ENCODE data around the gene EZH1. TPM values are rescaled to one million over a fixed set of nuclear protein-coding genes. Genes with fewer than 3 reads are reported as not detected.
"Not testable (repeated sequence)": the region's sequence is repeated elsewhere in the genome, so short reads cannot be mapped to it uniquely, and the experiment has no call there.

EZH1 gene
- total RNA-seq, 1 experiment from 2014 or later, result 16.9 TPM

DNA sequence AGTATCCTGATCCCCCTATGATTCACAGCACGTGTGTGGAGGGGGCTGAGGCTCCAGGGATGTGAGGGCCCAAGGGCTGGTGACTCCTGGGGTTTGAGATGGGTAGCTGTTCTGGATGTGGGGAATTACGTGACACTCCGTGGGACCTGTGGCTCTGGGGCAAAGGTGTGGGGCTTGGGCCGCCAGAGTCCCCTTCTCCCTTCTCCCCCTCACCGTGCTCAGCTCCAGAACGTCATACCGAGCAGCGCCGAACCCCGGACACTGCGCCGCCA lies 75.2 kb downstream of the EZH1 start:
- no peaks in the 10 kb centered on the region for H3K4me1 Mint-ChIP-seq (ENCODE audit: low read depth, unreplicated experiment)
- CTCF ChIA-PET, result no interaction called here
- BruUV-seq (replicated peaks), result no TSS peak
- POLR2A ChIA-PET, result no interaction called here
- H3K9me3 Mint-ChIP-seq (ENCODE audit: unreplicated experiment), result no peaks in the 10 kb centered on the region
- H3K4me3 Mint-ChIP-seq (ENCODE audit: unreplicated experiment), result no peak overlapping the region
- no peak for DNase-seq
- H3K9me3 ChIP-seq, result no peaks in the 10 kb centered on the region
- H3K36me3 ChIP-seq (ENCODE audit: control insufficient read depth, insufficient read depth, low read length), result peaks cover 2% of the 10 kb centered on the region
- peaks cover 3% of the 10 kb centered on the region; the same call in 1 of the 2 replicates for H3K4me1 ChIP-seq
- H3K27me3 ChIP-seq (replicated peaks; ENCODE audit: control insufficient read depth, insufficient read depth, low read length), result no peaks in the 10 kb centered on the region
- H3K27me3 Mint-ChIP-seq (ENCODE audit: insufficient read depth, unreplicated experiment), result no peaks in the 10 kb centered on the region
- no peak overlapping the region for H3K27ac Mint-ChIP-seq (ENCODE audit: unreplicated experiment)
- no peak overlapping the region for H3K4me3 ChIP-seq (ENCODE audit: low read depth, low read length)
- H3K36me3 Mint-ChIP-seq (ENCODE audit: insufficient read depth, unreplicated experiment), result peaks cover 64% of the 10 kb centered on the region
- intact Hi-C loops (cut with micrococcal nuclease; ENCODE audit: unreplicated experiment), result no loop called here
- TF ChIP-seq, protein P1, sequence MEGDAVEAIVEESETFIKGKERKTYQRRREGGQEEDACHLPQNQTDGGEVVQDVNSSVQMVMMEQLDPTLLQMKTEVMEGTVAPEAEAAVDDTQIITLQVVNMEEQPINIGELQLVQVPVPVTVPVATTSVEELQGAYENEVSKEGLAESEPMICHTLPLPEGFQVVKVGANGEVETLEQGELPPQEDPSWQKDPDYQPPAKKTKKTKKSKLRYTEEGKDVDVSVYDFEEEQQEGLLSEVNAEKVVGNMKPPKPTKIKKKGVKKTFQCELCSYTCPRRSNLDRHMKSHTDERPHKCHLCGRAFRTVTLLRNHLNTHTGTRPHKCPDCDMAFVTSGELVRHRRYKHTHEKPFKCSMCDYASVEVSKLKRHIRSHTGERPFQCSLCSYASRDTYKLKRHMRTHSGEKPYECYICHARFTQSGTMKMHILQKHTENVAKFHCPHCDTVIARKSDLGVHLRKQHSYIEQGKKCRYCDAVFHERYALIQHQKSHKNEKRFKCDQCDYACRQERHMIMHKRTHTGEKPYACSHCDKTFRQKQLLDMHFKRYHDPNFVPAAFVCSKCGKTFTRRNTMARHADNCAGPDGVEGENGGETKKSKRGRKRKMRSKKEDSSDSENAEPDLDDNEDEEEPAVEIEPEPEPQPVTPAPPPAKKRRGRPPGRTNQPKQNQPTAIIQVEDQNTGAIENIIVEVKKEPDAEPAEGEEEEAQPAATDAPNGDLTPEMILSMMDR (IDR thresholded peaks at IDR 0.05; ENCODE audit: insufficient read depth in 1 of 2, low read depth in 1 of 2, low read length in 1 of 2, severe bottlenecking in 1 of 2, unreplicated experiment in 1 of 2), result no peak

DNA sequence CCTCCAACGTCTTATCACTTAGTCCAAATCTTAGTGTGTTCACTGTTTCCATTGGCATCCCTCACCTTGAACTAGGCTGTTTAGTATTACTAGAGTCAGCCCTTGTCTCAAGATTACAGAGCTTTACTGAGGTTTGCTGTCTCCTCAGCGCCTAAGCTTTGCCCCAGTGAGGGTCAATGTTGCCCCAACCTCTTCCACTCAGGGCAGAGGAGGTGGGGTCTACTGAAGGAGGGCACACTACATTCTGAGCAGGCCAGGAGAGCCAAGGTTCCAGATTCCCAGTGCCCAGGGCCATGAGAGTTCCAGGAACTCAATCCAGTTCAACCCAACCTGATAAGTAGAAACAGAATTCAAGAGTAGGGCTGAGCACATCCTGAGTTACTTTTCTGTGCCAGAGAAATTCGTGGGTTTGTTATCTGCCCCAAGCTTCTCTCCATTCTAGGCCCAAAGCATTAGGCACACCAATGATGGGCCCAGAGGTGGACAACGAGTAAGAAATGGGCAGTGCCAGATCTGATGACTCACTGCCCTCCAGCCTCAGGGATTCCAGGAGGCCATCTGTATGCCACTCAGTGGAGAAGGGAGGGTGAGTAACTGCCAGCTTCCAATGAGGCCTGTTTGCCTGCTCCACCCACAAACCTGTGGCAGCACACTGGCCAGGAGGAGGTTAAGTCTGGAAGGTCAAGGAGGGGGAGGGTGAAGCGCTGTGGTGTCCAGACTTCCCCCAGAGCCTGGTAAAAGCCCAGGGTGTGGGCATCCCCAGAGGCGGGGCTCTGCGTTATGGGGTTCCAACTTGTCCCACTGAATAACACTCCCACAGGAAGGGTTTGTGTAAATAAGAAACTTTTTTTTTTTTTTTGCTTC lies 77.5 kb downstream of the EZH1 start:
- no peak overlapping the region for H3K4me3 ChIP-seq (ENCODE audit: low read depth, low read length)
- ChIA-PET POLR2A (no interaction called here), CTCF (interaction anchor here (0.6 kb wide), 1 partner anchor 39 kb away, joined by 4 read pairs; no protein-coding TSS in a partner anchor)
- no peaks in the 10 kb centered on the region; the same call in 1 of the 2 replicates for H3K36me3 ChIP-seq (ENCODE audit: control insufficient read depth, insufficient read depth, low read length)
- BruUV-seq (replicated peaks), result no TSS peak
- no peaks in the 10 kb centered on the region for H3K27me3 Mint-ChIP-seq (ENCODE audit: insufficient read depth, unreplicated experiment)
- intact Hi-C loops (cut with micrococcal nuclease; ENCODE audit: unreplicated experiment), result no loop called here
- DNase-seq, result no peak
- H3K4me3 Mint-ChIP-seq (ENCODE audit: unreplicated experiment), result no peak overlapping the region
- no peaks in the 10 kb centered on the region for H3K4me1 Mint-ChIP-seq (ENCODE audit: low read depth, unreplicated experiment)
- TF ChIP-seq, protein P1 (IDR thresholded peaks at IDR 0.05; ENCODE audit: insufficient read depth in 1 of 2, low read depth in 1 of 2, low read length in 1 of 2, severe bottlenecking in 1 of 2, unreplicated experiment in 1 of 2), result no peak
- H3K36me3 Mint-ChIP-seq (ENCODE audit: insufficient read depth, unreplicated experiment), result peaks cover 70% of the 10 kb centered on the region
- H3K9me3 Mint-ChIP-seq (ENCODE audit: unreplicated experiment), result no peaks in the 10 kb centered on the region
- no peaks in the 10 kb centered on the region for H3K9me3 ChIP-seq
- no peak overlapping the region for H3K27ac Mint-ChIP-seq (ENCODE audit: unreplicated experiment)
- no peaks in the 10 kb centered on the region for H3K4me1 ChIP-seq
- H3K27me3 ChIP-seq (replicated peaks; ENCODE audit: control insufficient read depth, insufficient read depth, low read length), result no peaks in the 10 kb centered on the region

DNA sequence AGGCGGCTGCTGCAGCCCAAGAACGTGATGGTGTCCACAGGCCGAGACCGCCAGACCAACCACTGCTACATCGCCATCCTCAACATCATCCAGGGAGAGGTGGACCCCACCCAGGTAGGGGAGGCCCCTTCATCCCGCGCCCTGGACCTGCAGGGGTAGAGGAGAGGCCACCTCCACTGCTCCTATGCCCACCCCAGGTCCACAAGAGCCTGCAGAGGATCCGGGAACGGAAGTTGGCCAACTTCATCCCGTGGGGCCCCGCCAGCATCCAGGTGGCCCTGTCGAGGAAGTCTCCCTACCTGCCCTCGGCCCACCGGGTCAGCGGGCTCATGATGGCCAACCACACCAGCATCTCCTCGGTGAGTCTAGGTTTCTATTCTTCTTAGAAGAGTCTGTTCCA lies 78.7 kb downstream of the EZH1 start:
- DNase-seq; H3K9me3 ChIP-seq; intact Hi-C loops (cut with micrococcal nuclease; ENCODE audit: unreplicated experiment); H3K4me1 ChIP-seq; H3K27me3 ChIP-seq (replicated peaks; ENCODE audit: control insufficient read depth, insufficient read depth, low read length); H3K4me1 Mint-ChIP-seq (ENCODE audit: low read depth, unreplicated experiment); POLR2A ChIA-PET; BruUV-seq (replicated peaks); H3K4me3 ChIP-seq (ENCODE audit: low read depth, low read length); H3K36me3 ChIP-seq (ENCODE audit: control insufficient read depth, insufficient read depth, low read length); H3K27ac Mint-ChIP-seq (ENCODE audit: unreplicated experiment); H3K4me3 Mint-ChIP-seq (ENCODE audit: unreplicated experiment); H3K27me3 Mint-ChIP-seq (ENCODE audit: insufficient read depth, unreplicated experiment); H3K9me3 Mint-ChIP-seq (ENCODE audit: unreplicated experiment): not testable (repeated sequence)
- H3K36me3 Mint-ChIP-seq (ENCODE audit: insufficient read depth, unreplicated experiment), result peaks cover 59% of the 10 kb centered on the region
- CTCF ChIA-PET, result interaction anchor here (0.9 kb wide), 1 partner anchor 56 kb away, joined by 3 read pairs; the partner anchor contains the start of gene TUBG1
